GM21360 (cell line): Measurements from ENCODE around the gene PRTN3.

Experiments
- ATAC-seq: cut with Tn5 transposase; IDR thresholded peaks from one replicate; pipeline ENCODE4 v1.9.1; 2021; ENCODE audit warnings: mild to moderate bottlenecking, moderate library complexity; ENCODE audit not compliant: unreplicated experiment

The PRTN3 gene

DNA sequence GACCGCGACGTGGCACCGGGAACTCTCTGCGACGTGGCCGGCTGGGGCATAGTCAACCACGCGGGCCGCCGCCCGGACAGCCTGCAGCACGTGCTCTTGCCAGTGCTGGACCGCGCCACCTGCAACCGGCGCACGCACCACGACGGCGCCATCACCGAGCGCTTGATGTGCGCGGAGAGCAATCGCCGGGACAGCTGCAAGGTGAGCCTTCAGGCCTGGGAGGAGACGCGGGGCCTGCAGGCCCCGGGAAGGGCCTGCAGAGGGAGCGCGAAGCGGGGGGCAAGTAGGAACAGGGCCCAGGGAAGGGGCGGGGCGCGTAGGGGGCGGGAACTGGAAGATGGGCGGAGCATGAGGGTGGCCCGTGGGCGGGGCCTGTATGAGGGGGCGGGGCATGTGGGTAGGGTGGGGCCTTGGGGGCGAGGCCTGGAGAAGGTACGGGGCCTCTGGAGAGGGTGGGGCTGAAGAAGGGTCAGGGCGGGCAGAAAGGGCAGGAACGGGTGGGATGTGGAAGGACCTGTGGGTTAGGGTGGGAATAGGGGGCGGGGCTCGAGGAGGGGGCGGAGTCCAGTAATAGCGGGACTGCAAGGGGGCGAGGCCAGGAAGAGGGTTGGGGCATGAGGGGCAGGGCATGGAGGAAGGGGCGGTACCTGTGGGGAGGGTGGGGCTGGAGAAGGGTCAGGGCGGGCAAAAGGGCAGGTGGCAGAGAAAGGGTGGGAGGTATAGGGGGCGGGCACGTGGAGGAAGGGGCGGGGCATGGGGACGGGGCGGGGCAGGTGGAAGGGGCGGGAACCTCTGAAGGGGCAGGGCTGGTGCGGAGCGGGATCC lies 21.2 kb downstream of the PRTN3 start:
- ATAC-seq, result no peak

DNA sequence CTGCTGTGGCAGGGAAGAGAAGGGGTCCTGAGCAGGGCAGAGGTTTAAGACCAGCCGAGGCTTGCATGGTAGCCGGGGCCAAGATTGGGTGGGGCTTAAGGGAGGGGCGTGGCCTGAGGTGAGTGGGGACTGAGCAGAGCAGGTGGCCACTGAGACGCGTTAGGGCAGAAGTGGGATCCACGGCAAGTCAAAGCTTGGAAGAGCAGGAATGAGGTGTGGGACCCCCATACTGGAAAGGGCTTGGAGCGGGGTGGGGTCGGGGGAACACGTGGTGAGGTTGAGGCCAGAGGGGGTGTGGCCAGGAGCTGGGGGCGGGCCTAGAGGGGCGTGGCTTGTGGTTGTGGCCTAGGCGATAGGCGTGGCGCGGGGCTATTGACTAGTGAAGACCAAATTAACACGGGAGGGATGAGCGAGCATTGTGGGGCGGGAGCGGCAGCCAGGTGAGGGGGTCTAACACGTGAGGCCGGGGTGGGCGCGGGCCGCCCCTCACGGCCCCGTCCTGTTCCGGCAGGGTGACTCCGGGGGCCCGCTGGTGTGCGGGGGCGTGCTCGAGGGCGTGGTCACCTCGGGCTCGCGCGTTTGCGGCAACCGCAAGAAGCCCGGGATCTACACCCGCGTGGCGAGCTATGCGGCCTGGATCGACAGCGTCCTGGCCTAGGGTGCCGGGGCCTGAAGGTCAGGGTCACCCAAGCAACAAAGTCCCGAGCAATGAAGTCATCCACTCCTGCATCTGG lies 21.9 kb downstream of the PRTN3 start:
- no peak for ATAC-seq

- ATAC-seq, result no peak
These were observed 22.5 kb downstream of the PRTN3 start for GRCh38 chr19:863315-863620.

DNA sequence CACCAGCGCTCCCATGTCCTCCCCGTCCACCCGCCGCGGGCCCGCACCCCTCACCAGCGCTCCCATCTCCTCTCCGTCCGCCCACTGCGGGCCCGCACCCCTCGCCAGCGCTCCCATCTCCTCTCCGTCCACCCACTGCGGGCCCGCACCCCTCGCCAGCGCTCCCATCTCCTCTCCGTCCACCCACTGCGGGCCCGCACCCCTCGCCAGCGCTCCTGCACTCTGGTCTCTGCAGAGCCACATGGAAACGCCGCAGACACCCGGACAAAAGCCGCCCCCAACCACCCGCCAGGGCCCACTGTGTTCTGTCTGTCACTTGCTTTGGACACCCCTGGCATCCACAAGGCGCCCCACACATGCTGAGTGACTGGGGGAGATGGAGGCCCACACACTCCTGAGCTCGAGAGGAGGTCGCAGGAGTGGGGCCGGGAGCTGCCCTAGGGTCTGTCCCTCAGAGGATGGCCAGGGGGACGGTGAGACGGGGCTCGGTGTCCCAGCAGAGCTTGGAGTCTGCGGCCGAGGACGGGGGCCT lies 26.0 kb downstream of the PRTN3 start:
- ATAC-seq, result no peak

GRCh38 chr19:867301-867793 lies 26.5 kb downstream of the PRTN3 start:
- no peak for ATAC-seq

- no peak for ATAC-seq
These were observed 27.2 kb downstream of the PRTN3 start for GRCh38 chr19:867855-868457.

GRCh38 chr19:868458-869244 lies 27.9 kb downstream of the PRTN3 start:
- ATAC-seq, result no peak

DNA sequence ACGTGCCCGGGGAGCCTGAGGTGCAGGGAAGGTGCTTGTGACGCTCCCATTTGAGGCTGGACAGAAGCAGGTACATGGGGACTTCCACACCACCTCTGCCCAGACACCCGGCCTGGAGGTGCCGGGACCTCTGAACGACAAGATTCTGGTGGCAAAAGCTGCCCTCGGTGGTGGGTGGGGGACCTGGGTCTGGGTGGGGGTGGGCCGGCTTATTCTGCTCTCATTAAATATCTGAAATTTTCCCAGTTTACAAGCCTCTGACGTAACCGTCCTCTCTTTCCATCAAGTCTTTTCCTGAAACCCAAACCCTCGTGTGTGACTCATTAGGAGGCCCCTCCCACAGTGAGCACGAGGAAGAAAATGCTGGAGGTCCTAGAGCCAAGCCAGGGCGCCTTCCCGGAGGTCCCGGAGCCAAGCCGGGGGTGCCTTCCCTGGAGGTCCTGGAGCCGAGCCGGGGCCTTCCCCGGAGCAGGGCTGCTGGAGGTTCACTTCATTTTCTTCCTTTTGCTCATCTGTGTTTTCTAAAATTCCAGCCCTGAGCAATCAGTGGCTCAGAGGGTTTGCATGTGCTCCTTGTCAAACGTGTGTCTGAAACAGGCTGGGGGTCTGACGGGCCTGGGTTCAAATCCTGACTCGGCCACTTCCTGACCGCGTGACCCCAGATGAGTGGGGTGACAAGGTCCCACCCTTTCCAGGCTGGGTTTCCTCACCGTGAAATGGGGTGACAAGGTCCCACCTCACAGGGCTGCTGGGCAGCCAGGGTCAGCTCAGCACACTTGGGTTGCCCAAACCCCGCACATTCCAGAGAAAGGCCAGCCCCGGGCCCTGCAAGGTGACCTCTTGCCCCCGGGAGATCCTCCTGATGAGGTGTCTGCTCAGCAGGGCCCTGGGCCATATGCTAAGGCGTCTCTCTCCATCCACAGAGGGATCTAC lies 28.7 kb downstream of the PRTN3 start:
- ATAC-seq, result no peak

DNA sequence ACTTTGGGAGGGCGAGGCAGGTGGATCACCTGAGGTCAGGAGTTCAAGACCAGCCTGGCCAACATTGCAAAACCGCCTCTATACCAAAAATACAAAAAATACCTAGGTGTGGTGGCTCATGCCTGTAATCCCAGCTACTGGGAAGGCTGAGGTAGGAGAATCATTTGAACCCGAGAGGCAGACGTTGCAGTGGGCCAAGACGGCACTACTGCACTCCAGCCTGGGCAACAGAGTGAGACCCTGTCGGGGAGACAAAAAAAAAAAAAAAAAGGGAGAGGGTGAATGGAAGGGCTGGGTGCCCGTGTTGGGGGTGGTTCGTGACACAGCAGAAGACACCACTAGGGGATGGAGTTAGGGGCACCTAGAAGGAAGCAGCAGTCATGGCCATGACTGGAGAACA lies 29.5 kb downstream of the PRTN3 start:
- no peak for ATAC-seq

DNA sequence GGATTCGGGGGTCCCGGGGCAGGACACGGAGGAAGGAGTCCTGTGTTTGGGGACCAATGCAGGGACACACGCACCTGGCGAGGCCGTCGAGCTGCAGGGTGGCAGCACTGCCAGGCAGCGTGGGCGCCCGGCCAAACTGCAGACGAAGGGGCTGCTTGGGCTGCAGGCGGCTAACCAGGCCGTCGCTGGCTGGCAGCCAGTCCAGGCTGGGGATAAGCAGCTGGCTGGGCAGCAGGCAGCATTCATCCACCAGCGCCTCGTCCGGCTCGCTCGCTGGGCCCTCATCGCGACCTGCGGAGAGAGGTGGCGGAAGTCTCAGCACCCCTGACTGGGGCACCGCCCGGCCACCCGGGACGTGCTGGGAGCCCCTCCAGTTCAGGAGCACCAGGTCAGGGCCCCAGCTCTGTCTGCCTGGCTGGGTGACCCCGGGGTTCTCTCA lies 30.2 kb downstream of the PRTN3 start:
- ATAC-seq, result no peak

DNA sequence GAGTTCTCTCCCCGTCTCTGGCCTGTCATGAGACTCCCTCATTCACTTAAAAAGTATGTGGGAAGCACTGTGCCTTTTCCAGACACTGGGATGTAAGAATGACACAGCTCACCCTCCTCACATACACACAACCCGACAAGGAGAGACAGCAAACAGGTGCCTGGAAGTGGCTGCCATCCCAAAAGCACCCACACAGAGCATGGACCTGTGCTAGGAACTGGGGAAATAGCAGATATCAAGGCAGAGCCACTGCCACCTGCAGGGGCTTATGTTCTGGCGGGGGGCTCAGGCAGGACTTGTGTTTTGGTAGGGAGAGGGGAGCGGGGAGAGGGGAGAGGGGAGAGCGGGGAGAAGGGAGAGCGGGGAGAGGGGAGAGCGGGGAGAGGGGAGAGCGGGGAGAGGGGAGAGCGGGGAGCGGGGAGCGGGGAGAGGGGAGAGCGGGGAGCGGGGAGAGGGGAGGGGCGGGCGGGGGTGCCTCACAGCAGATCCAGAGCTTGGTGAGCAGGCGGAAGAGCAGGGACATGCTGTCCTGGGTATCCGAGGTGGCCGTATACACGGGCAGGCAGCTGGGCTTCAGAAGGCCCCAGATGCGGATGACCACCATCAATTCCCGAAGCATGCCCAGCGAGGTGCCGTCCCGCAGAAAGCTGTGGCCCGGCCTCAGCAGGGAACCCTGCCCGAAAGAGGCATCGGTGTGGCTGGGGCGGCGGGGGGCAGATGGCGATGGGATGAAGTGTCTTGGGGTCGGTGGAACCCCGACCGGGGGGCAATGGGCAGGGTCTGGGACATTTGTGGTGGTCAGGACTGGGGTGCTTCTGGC lies 30.9 kb downstream of the PRTN3 start:
- no peak for ATAC-seq

GRCh38 chr19:872266-872951 lies 31.6 kb downstream of the PRTN3 start:
- ATAC-seq, result no peak

- no peak for ATAC-seq
These were observed 32.3 kb downstream of the PRTN3 start for GRCh38 chr19:873084-873483.

DNA sequence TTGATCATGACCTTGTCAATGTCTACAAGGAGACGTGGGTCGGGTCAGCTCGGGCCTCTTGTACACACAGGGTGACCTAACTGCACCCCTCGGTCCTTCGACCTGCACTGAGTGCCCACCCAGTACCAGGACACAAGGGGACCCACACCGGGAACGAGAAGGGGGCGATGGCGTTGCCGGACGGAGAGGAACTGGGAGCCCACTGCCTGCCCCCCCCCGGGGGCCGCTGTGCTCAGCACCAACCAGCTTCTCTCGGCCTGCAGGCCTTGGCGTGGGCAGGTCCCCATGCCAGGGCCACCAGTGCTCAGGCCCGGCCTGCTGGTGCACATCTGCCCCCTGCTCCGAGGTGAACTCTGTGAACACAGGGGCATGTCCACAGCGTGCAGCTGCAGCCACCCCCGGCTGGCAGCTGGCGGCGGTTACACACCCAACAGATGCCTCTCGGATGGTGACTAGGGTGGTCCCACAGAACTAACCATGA lies 32.8 kb downstream of the PRTN3 start:
- ATAC-seq, result no peak

- no peak for ATAC-seq
These were observed 34.6 kb downstream of the PRTN3 start for GRCh38 chr19:875265-875879.

DNA sequence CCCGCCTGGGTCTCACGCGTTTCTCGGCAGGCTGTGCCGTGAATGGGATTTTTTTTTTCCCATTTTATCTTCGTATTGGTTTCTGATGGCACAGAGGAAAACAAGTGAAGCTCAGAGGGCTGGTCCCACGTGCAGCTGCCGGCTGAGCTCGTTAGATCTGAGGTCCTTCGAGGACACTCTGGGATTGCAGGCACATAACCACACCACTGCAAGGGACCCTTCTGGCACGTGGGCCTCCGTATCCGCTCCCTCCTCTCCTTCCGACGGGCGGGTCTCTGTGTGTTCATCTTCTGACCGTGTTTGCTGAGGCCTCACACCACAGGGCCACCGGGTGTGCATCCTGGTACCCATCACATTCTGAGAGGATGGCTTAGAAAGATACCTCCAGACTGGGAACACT lies 35.3 kb downstream of the PRTN3 start:
- ATAC-seq, result no peak

DNA sequence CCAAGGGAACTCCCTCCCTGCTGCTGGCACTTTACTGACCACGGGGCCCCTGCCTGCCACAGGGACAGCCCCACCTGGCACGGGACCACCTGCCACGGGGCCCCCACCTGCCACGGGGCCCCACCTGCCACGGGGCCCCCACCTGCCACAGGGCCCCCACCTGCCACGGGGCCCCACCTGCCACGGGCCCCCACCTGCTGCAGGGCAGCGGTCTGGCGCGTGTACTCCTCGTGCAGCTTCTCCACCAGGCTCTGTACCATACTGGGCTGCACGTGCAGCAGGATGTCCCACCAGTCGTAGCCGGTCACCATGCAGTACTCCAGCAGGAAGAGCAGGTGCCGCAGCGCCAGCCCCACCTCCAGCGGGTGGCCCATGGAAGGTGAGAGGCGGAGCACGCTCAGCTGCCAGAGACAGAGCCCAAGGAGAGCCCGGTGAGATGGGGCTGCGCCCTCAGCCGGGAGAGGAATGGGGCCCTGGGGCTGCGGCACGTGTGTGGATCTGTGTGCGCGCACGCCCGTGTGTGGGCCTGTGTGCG lies 36.0 kb downstream of the PRTN3 start:
- no peak for ATAC-seq
